Activated naive CD8-positive, alpha-beta T cell treated with anti-CD3 and anti-CD28 coated beads, Interleukin-2, amount 50 U/mL, for 16 hours (primary cell): Measurements from ENCODE around the gene ITGB2.

Experiments used
- DNase-seq: peaks from one replicate; pipeline ENCODE4 v3.0.0-alpha.2; 2020; ENCODE audit warnings: low read depth, low spot score

The ITGB2 gene

DNA sequence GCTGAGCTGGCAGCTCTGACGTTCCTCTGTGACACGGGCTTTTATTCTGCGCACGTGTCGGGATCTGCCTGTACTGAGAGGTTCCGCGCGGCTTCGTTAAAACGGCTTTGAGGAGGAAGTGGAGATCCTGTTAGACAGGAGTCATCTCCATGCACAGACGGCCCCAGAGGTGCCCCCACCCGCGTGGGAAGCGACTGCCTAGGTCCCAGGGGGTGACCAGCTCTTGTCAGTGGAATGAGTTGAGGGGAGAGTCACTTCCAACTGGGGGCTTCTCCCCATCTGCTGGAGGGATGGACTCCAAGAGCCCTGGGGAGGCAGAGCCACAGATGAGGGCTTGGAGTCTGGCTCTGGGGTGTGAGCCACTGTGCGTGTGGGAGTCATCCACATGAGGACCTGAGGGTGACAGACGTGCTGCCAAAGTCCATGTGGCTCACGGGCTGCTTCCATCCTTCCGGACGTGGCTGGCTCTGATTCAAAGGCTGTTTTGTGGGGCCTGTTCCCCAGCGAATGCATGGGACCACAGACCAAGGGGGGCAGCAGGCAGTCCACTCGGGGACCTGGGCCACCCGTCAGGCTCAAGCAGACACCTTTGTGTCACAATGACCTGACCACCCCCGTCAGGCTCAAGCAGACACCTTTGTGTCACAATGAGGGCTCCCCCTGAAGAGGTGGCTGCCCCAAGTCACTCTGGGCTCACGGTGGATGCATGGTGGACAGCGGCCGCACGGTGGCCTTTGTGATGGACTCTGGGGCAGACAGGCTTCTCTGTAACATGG, 74.0 kb downstream of the ITGB2 start:
- DNase-seq = no peak

DNA sequence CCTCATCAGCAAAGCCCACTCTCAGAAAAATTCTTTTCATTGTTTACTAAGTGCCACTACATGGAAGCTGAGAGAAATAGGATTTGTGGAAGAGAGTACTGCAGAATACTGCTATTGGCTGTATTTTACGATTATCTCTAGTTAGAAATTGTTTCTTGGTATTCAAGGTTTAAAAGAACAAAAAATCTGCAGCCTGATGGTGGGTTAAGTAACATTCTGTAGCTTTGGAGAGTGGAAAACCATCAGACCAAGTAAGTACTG, 74.5 kb downstream of the ITGB2 start:
- no peak for DNase-seq

DNA sequence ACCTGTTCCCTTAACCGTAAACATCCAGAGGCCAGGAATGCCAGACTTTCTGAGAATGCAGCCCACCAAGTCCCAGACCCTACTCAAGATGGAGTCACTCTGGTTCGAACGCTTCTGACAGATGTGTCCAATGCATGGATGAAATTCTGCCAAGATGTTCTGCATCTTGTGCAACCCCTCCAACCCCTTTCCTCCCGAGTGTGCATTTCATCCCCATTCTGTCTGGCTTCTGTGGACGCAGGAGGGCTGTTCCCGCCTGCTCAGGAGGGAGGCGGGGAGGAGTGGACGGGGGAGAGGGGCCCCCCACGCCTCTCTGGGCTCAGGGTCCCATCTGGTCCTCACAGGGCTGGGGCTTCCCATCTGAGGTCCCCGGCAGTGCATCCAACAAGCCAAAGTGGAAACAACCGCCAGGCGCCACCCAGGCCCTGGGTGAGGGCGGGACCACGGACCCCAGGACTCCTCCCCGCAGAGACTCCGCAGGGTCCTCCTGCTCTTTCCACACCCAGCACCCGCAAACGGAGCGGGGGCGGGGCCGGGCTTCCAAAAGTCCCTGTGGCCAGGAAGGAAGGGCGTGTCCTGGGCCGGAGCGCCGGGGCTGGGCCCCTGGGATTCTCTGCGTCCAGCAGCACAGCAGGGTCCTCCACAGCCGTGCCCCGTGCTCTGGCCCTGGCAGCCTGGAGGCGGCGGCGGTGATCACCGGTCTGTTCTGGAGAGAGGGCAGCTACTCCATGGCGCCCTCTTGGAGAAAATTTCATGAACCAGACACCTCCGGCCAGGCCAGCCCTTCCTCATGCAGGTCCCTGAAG, 75.1 kb downstream of the ITGB2 start:
- DNase-seq = peak; percentile 8

DNA sequence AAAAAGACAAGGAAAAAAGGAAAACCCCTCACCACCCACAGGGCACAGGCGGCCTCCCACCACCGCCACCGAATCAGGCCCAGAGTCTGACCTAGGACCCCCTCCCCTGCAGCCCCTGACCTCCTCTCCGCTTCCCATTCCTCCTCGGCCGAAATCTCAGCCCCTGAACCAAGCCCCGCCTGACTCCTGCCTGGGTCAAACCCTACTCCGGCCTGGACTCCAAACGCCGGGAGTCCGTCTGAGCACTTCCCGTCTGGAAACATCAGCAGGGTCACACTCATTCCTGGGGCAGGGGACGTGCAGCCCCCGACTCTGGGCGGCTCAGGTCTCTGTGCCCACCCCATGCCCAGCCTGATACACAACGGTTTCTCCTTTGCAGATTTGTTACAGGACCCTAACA, 76.4 kb downstream of the ITGB2 start:
- no peak for DNase-seq

DNA sequence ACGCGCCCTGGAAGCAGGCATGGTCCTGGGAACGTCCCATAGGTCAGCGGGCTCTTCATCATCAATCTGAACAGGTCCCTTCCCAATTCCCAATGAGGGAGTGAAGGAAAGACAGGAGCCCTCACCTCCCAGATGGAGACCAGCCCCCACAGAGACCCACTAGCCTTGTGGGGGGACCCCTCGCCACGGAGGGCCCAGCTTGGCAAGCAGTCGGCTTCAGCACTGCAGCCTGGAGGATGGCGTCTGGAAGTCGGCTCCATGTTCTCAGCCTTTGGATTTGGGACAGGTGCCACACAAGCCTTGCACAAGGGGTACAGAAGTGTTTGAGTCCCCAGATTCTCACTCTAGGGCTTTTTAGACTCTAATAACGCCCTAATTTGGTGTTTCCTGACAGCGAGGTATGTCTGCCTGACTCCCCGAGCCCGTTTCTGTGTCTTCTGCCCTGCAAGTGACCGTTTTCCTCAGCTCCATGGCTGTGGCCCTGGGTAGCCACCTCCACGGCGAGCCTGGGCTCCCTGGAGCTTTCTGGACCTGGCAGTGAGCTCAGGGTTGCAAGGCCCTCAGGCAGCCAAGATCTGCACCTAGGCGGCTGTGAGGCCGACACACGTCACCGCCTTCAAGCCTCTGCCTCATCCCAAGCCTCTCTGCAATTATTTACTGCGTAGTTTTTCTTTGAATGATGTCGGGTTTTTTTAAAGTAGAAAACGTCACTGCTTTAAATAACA, 77.8 kb downstream of the ITGB2 start:
- no peak for DNase-seq

DNA sequence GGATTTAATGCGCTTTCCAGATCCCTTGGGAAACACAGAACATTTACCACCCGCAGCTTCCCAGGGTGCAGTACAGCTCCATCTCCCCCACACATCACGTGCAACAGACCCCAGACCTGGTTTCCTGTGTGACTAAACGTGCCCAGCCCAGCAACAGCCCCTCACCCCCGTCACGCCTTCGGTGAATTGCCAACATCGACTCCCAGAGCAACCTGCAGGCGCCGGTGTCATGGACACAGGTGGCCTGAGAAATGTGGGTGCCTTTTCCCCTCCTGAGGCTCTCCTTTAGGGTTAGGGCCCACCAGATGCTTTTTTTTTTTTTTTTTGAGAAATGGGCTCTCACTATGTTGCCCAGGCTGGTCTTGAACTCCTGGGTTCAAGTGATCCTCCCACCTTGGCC, 78.6 kb downstream of the ITGB2 start:
- no peak for DNase-seq

DNA sequence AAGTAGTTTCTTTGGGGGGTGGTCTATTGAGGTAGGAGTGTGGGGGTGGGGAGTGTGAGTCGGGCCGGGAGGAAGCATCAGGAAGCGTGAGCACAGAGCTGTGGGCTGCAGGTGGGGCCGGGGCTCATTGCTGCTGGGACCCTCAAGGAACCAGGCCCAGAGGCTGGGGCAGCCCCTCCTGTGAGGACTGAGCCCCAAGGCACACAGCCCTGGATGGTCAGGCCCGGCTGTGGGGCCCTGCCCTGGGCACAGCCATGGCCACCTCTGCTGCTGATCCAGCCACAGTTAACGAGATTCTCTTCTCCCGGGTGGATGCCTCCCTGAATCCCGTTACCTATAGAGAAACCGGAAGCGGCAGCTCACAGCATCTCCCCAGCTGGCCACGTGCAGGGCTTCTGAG, 79.9 kb downstream of the ITGB2 start:
- DNase-seq = no peak

DNA sequence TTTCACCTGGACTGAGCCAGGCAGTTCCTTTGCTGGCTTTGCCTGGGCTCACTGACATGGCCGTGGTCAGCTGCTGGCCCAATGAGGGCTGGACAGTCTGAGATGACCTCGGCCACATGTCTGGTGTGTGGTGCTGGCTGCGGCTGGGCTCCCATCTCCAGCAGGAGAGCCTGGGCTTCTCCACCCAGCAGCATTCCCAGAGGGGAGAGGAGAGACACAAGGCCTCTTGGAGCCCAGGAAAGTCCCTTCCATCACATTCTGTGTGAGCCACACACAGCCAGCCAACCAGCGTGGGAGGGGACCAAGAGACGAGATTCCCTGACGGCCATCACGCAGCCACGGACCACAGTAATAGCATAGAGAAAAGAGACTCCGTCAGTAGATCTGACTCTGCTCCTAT, 81.7 kb downstream of the ITGB2 start:
- DNase-seq = no peak

DNA sequence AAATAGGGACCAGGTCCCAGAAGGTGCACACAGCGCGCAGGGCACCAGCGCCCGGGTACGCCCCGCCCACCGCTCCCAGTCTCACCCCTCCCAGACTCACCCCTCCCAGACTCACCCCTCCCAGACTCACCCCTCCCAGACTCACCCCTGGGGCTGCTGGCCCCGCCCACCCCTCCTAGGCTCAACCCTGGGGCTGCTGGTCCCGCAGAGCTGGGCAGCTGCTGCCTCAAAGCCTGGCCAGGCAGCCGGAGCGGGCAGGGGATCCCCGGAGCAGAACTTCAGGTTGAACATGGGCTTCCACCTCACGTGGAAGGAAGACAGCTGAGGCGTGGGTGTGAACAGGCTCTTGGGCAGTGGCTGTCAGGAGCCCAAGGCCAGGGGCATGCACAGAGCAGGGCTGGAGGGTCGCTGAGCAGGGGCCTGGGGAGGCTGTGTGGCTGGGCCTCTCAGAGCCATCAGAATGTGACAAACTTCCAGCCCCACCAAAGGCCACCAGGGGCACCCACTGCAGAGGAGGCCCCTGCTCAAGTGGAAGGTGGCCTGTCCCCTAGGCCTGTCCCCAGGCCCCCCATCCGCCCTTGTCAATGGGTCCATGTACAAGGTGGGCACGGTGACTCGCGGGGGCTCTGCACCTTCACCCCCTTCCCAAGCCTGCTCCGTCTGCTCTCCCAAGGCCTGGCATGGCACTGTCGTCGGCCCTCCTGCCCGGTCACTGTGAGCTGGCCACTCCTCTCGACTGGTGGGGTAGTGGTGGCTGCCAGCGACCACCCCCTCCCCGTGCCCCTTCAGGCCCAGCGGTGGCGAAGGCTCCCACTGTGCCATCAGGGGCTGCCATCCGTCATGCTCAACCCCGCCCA, 82.4 kb downstream of the ITGB2 start:
- no peak for DNase-seq

DNA sequence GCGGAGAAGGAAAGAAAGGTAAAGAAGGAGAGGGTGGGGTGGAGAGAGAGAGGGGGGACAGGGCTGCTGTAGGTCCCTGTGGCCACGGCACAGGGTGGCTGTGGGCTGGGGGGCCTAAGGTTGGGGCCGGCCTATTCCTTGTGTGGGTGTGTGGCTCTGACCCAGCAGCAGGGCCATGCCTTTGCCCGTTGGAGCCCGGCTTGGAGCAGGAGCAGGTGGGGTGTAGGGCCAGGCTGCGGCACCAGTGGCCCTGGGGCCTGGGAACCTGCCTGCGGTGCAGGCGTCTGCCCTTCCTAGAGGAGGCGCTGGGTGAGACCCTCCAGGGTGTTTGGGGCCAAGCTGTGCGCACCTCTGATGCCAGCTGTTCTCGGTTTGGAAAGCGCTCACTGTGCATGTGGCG, 83.2 kb downstream of the ITGB2 start:
- no peak for DNase-seq

DNA sequence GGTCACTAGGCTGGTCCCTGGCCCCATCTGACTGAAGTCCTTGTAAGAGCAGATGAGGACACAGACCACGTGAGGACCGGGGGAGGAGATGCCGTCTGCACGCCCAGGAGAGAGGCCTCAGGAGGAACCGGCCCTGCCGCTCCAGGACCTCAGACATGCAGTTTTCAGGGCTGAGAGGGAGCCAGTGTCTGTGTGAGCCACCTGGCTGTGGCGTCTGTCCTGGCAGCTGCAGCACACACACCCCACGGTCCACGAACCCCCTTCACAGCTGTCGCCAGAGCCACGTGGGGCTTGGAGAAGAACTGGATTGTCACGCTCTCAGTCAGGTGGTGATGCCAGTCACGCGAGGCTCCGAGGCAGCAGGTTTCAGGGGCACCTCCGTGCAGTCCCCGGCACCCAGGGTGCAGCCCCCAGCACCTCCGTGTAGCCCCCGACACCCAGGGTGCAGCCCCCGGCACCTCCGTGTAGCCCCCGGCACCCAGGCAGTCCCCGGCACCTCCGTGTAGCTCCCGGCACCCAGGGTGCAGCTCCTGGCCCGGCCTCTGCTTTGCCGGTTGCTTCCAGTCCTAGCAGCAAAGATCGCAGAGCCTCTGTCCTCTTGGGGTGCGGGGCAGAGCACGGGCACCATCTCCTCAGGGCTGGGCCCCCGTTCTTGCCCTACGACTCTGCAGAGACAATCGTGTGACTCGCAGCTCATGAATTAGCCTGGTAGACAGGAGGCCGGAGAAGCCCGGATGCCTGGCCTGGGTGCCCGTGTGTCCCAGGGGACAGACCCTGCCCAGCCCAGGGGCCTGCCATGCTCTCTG, 83.8 kb downstream of the ITGB2 start:
- no peak for DNase-seq

DNA sequence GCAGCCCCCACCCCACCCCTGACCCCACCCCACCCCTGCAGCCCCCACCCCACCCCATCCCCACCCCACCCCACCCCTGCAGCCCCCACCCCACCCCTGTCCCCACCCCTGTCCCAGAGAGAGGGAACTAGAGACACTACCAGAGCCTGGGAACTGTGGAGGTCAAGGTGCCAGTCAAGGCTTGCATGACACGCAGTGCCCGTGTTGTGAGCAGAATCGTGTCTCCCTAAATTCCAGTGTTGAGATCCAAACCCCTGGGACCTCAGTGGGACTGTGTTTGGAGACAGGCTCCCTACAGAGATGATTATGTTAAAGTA, 84.4 kb downstream of the ITGB2 start:
- no peak for DNase-seq
